HEK293T (cell line): ENCODE results near the gene C1orf198.

Experiments used
- CTCF ChIA-PET: fragments of 350-600 bp; formaldehyde crosslinking; extraction: SDS; loops from one replicate; lab custom pipeline; 2021; ENCODE audit warnings: antibody characterized with exemption, inconsistent platforms; lab: Yijun Ruan, JAX
- POLR2A ChIA-PET: fragments of 350-600 bp; formaldehyde crosslinking; extraction: SDS; loops from one replicate; lab custom pipeline; 2020; ENCODE audit warnings: antibody characterized with exemption, inconsistent platforms; lab: Yijun Ruan, JAX
- DNase-seq: peaks from one replicate; pipeline ENCODE4 v3.0.0; 2012; ENCODE audit warnings: mixed read lengths; ENCODE audit errors: extremely low spot score
- ARNT ChIP-seq: fragments of 450-650 bp; IDR thresholded peaks from 2 replicates; pipeline ENCODE4 v1.6.1; 2017; ENCODE audit warnings: mild to moderate bottlenecking
- BHLHE40 ChIP-seq: fragments of 450-650 bp; IDR thresholded peaks from 2 replicates; pipeline ENCODE4 v1.6.1; 2016; ENCODE audit warnings: mild to moderate bottlenecking, moderate library complexity, borderline replicate concordance
- CTBP1 ChIP-seq: fragments of 450-650 bp; IDR thresholded peaks from 2 replicates; pipeline ENCODE4 v1.6.1; 2016; ENCODE audit warnings: borderline replicate concordance
- ELF4 ChIP-seq: fragments of 450-650 bp; IDR thresholded peaks from 2 replicates; pipeline ENCODE4 v1.6.1; 2017; ENCODE audit warnings: antibody characterized with exemption
- FOXA1 ChIP-seq: fragments of 450-650 bp; IDR thresholded peaks from 2 replicates; pipeline ENCODE4 v1.6.1; 2016; ENCODE audit warnings: mild to moderate bottlenecking
- FOXK2 ChIP-seq: fragments of 450-650 bp; IDR thresholded peaks from 2 replicates; pipeline ENCODE4 v1.6.1; 2016; ENCODE audit warnings: mild to moderate bottlenecking
- FOXM1 ChIP-seq: fragments of 450-650 bp; IDR thresholded peaks from 2 replicates; pipeline ENCODE4 v1.6.1; 2017; ENCODE audit warnings: mild to moderate bottlenecking, borderline replicate concordance
- HDGF ChIP-seq: fragments of 450-650 bp; IDR thresholded peaks from 2 replicates; pipeline ENCODE4 v1.6.1; 2017; ENCODE audit warnings: antibody characterized with exemption, borderline replicate concordance
- L3MBTL2 ChIP-seq: fragments of 450-650 bp; conservative IDR thresholded peaks from 2 replicates; pipeline ENCODE4 v1.6.1; 2016; ENCODE audit warnings: mild to moderate bottlenecking
- LEF1 ChIP-seq: fragments of 450-650 bp; IDR thresholded peaks from 2 replicates; pipeline ENCODE4 v1.6.1; 2017; ENCODE audit warnings: mild to moderate bottlenecking, borderline replicate concordance
- NFRKB ChIP-seq: fragments of 450-650 bp; IDR thresholded peaks from 2 replicates; pipeline ENCODE4 v1.6.1; 2016; ENCODE audit warnings: mild to moderate bottlenecking, moderate library complexity
- SP1 ChIP-seq: fragments of 450-650 bp; IDR thresholded peaks from 2 replicates; pipeline ENCODE4 v1.6.1; 2017
- SUZ12 ChIP-seq: fragments of 450-650 bp; IDR thresholded peaks from 2 replicates; pipeline ENCODE4 v1.6.1; 2016; ENCODE audit warnings: mild to moderate bottlenecking
- TARDBP ChIP-seq: fragments of 450-650 bp; IDR thresholded peaks from 2 replicates; pipeline ENCODE4 v1.6.1; 2016
- ZNF384 ChIP-seq: fragments of 450-650 bp; IDR thresholded peaks from 2 replicates; pipeline ENCODE4 v1.6.1; 2016
- TF ChIP-seq, protein P1 (sequence below): fragments of 450-650 bp; IDR thresholded peaks from 2 replicates; pipeline ENCODE4 v1.6.1; 2016

Gene C1orf198

GRCh38 chr1:230820568-230820967 is 47.8 kb downstream of the C1orf198 start:
- ChIA-PET POLR2A (no interaction called here), CTCF (no interaction called here)
- TF ChIP-seq ELF4 (no peak), LEF1 (no peak), FOXM1 (no peak), FOXK2 (no peak), NFRKB (no peak), FOXA1 (no peak)
- no peak for DNase-seq

DNA sequence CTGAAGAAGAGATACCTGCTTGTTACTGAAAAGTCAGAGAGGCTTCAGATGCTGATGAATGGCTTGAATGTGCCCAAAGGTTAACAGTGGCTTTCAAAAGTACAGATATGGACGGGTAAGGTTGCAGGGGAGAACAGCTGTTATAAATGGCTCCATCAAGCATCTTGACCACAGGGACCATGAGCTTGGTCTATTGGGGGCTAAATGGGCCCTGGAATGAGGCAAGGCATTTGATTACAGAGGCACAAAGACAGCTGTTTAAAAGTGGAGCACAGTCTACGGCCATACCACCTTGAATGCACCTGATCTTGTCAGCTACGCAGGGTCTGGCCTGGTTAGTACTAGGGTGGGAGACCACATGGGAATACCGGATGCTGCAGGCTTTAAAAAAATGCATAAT is 48.3 kb downstream of the C1orf198 start:
- CTCF ChIA-PET = no interaction called here
- POLR2A ChIA-PET = no interaction called here
- TF ChIP-seq, protein P1, sequence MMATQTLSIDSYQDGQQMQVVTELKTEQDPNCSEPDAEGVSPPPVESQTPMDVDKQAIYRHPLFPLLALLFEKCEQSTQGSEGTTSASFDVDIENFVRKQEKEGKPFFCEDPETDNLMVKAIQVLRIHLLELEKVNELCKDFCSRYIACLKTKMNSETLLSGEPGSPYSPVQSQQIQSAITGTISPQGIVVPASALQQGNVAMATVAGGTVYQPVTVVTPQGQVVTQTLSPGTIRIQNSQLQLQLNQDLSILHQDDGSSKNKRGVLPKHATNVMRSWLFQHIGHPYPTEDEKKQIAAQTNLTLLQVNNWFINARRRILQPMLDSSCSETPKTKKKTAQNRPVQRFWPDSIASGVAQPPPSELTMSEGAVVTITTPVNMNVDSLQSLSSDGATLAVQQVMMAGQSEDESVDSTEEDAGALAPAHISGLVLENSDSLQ = no peak
- no peak for TF ChIP-seq NFRKB
- no peak for TF ChIP-seq SP1
- TF ChIP-seq ELF4 = no peak
- no peak for TF ChIP-seq BHLHE40
- no peak for DNase-seq

- ChIA-PET CTCF (no interaction called here), POLR2A (no interaction called here)
- TF ChIP-seq SP1 (no peak), FOXA1 (no peak), ARNT (no peak), HDGF (no peak), CTBP1 (no peak), SUZ12 (no peak), ZNF384 (no peak)
- DNase-seq = no peak
Observed at GRCh38 chr1:230818901-230819300, 49.4 kb downstream of the C1orf198 start.

GRCh38 chr1:230818367-230818766 is 50.0 kb downstream of the C1orf198 start:
- DNase-seq = no peak
- TF ChIP-seq SP1 = no peak
- no peak for TF ChIP-seq FOXA1
- TF ChIP-seq, protein P1 = no peak
- no peak for TF ChIP-seq SUZ12
- TF ChIP-seq FOXK2 = no peak
- no peak for TF ChIP-seq ELF4
- TF ChIP-seq LEF1 = no peak
- TF ChIP-seq NFRKB = no peak
- TF ChIP-seq TARDBP = no peak
- TF ChIP-seq FOXM1 = no peak
- no peak for TF ChIP-seq BHLHE40
- TF ChIP-seq ZNF384 = no peak
- TF ChIP-seq ARNT = no peak
- no peak for TF ChIP-seq HDGF
- no peak for TF ChIP-seq CTBP1
- ChIA-PET POLR2A (no interaction called here), CTCF (no interaction called here)

GRCh38 chr1:230816018-230816417 is 52.3 kb downstream of the C1orf198 start:
- POLR2A ChIA-PET = no interaction called here
- DNase-seq = no peak
- CTCF ChIA-PET = no interaction called here
- no peak for TF ChIP-seq FOXA1
- no peak for TF ChIP-seq FOXM1
- no peak for TF ChIP-seq FOXK2
- TF ChIP-seq LEF1 = no peak
- TF ChIP-seq HDGF = no peak
- TF ChIP-seq, protein P1 = no peak
- TF ChIP-seq ELF4 = no peak
- TF ChIP-seq CTBP1 = no peak
- no peak for TF ChIP-seq L3MBTL2
- no peak for TF ChIP-seq SP1
- no peak for TF ChIP-seq ARNT
- no peak for TF ChIP-seq TARDBP

DNA sequence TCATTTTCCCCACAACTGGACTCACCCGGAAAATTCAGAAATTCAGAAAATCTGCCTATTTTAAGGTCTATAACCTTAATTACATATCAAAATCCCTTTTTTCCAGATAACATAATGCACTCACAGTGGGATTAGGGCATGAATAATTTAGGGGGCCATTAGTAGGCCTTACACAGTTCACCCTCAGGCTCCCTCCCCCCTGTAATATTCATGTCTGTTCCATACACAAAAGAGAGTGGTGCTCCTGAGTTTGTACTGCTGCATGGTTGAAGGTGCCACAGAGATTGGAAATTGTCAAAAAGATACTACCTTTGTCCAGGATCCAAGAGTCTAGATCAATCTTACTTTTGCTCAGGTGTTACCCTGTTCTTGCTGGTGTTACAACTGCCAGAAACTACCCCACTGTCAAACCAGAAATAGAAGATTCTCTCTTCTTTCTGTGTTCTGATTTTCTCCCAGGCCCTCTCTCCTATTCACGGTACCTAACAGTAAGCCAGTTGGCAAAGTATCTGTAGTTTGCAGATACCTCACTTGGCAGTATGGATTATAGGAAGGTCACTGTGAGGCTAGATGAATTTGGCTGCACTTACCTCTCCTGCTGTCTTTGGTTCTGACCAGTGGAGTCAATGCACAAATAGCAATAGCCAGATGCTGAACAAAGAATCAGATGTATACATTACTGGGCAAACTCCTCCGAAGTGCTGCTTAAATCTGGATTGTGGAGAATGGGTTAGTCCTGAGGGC is 53.2 kb downstream of the C1orf198 start:
- ChIA-PET POLR2A (no interaction called here), CTCF (no interaction called here)
- DNase-seq = no peak
- TF ChIP-seq CTBP1 (no peak), HDGF (no peak), FOXK2 (no peak), FOXM1 (no peak), NFRKB (no peak)

DNA sequence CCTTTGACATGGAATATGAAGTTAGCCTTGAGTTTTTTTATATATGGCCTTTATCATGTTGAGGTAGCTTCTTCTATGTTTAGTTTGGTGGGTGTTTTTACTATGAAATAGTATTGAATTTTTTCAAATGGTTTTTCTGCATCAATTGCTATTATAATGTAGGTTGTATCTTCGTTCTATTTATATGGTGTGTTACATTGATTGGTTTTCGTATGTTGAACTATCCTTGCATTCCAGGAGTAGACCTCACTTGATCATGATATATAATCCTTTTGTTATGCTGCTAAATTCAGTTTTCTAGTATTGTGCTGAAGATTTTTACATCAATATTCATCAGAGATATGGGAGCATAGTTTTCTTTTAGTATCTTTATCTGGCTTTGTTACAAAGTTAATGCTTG is 55.8 kb downstream of the C1orf198 start:
- CTCF ChIA-PET = no interaction called here
- DNase-seq = no peak
- no peak for TF ChIP-seq FOXA1
- TF ChIP-seq FOXM1 = no peak
- TF ChIP-seq CTBP1 = no peak
- TF ChIP-seq TARDBP = no peak
- TF ChIP-seq L3MBTL2 = no peak
- TF ChIP-seq, protein P1 = no peak
- TF ChIP-seq LEF1 = no peak
- TF ChIP-seq ELF4 = no peak
- no peak for TF ChIP-seq NFRKB
- TF ChIP-seq ZNF384 = no peak
- TF ChIP-seq FOXK2 = no peak
- no peak for TF ChIP-seq SP1
- TF ChIP-seq BHLHE40 = no peak
- TF ChIP-seq ARNT = no peak
- TF ChIP-seq SUZ12 = no peak
- no peak for TF ChIP-seq HDGF
- POLR2A ChIA-PET = no interaction called here
